ENCODE data around the gene SMOC2. TPM values are rescaled to one million over a fixed set of nuclear protein-coding genes. Genes with fewer than 3 reads are reported as not detected.

SMOC2 gene
- total and polyA plus RNA-seq, 2 of the 4 experiments (the other 2 are of a cell fraction): not detected

DNA sequence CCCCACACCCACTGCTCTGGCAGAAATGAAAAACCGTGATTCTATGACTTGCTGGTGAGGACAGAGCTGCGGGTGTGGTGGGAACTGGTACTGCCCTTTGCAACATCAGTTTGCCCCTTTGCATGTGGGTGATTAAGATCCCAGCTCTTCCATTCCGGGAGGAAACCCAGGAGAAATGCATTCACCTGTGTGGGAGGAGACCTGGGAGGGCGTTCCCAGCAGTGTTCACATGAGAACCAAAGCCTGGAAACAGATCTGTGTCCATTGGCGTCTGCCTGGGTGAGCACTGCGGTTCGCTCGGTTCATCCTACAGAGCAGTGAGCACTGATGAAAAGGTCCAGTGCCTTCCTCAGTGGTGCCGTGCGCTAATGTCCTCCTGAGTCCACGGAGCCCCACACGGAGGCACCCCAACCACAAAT, 89.7 kb downstream of the SMOC2 start:
- H2BK120ac ChIP-seq (ENCODE audit: low read depth, low read length): no peak overlapping the region
- no peak overlapping the region for H3K56ac ChIP-seq (ENCODE audit: extremely low read depth, insufficient read depth, low read length)
- no TSS peak for BruUV-seq (replicated peaks)
- no peaks in the 10 kb centered on the region for H3K4me1 ChIP-seq (ENCODE audit: control insufficient read depth, insufficient read depth, low read length)
- ATAC-seq (ENCODE audit: low read depth) (no peak), DNase-seq (no peak)
- in situ Hi-C loops (cut with MboI; ENCODE audit: low sequenced_read_pairs) (no loop called here), dilution Hi-C loops (cut with HindIII; ENCODE audit: low sequenced_read_pairs, unreplicated experiment) (no loop called here), intact Hi-C loops (cut with micrococcal nuclease) (no loop called here)
- H4K20me1 ChIP-seq (ENCODE audit: insufficient read depth, low read length): no peaks in the 10 kb centered on the region
- no peak overlapping the region for H3K23ac ChIP-seq (ENCODE audit: low read depth, low read length)
- no peak overlapping the region for H2AFZ ChIP-seq (replicated peaks; ENCODE audit: low read length, poor library complexity)
- H2BK20ac ChIP-seq (ENCODE audit: low read depth, low read length): no peak overlapping the region
- no peak overlapping the region for H4K8ac ChIP-seq (ENCODE audit: low read depth in 2 of 2, low read length in 2 of 2)
- H4K91ac ChIP-seq (ENCODE audit: insufficient read depth, low read depth, low read length): no peak overlapping the region
- H3K27ac ChIP-seq (ENCODE audit: insufficient read depth, low read length): no peak overlapping the region
- no peak for TF ChIP-seq RFX5 (IDR thresholded peaks at IDR 0.05; ENCODE audit: low read depth, low read length)
- no peak for TF ChIP-seq FOS (IDR thresholded peaks at IDR 0.05; ENCODE audit: low read depth, low read length)
- TF ChIP-seq, protein P1, sequence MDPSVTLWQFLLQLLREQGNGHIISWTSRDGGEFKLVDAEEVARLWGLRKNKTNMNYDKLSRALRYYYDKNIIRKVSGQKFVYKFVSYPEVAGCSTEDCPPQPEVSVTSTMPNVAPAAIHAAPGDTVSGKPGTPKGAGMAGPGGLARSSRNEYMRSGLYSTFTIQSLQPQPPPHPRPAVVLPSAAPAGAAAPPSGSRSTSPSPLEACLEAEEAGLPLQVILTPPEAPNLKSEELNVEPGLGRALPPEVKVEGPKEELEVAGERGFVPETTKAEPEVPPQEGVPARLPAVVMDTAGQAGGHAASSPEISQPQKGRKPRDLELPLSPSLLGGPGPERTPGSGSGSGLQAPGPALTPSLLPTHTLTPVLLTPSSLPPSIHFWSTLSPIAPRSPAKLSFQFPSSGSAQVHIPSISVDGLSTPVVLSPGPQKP (IDR thresholded peaks at IDR 0.05; ENCODE audit: borderline replicate concordance, low read depth, low read length): no peak
- TF ChIP-seq RCOR1 (IDR thresholded peaks at IDR 0.05; ENCODE audit: insufficient replicate concordance, low read length): no peak
- TF ChIP-seq, protein P2, sequence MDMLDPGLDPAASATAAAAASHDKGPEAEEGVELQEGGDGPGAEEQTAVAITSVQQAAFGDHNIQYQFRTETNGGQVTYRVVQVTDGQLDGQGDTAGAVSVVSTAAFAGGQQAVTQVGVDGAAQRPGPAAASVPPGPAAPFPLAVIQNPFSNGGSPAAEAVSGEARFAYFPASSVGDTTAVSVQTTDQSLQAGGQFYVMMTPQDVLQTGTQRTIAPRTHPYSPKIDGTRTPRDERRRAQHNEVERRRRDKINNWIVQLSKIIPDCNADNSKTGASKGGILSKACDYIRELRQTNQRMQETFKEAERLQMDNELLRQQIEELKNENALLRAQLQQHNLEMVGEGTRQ (IDR thresholded peaks at IDR 0.05; ENCODE audit: low read depth, low read length): no peak
- no peak for TF ChIP-seq SMC3 (IDR thresholded peaks at IDR 0.05; ENCODE audit: low read depth, low read length)
- TF ChIP-seq CHD1 (IDR thresholded peaks at IDR 0.05; ENCODE audit: low read depth, low read length): no peak
- TF ChIP-seq, protein P3, sequence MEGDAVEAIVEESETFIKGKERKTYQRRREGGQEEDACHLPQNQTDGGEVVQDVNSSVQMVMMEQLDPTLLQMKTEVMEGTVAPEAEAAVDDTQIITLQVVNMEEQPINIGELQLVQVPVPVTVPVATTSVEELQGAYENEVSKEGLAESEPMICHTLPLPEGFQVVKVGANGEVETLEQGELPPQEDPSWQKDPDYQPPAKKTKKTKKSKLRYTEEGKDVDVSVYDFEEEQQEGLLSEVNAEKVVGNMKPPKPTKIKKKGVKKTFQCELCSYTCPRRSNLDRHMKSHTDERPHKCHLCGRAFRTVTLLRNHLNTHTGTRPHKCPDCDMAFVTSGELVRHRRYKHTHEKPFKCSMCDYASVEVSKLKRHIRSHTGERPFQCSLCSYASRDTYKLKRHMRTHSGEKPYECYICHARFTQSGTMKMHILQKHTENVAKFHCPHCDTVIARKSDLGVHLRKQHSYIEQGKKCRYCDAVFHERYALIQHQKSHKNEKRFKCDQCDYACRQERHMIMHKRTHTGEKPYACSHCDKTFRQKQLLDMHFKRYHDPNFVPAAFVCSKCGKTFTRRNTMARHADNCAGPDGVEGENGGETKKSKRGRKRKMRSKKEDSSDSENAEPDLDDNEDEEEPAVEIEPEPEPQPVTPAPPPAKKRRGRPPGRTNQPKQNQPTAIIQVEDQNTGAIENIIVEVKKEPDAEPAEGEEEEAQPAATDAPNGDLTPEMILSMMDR (conservative IDR thresholded peaks at IDR 0.05; ENCODE audit: low read depth, low read length): no peak
- no peak for TF ChIP-seq POLR2A (IDR thresholded peaks at IDR 0.05; ENCODE audit: low read depth, low read length)
- TF ChIP-seq CEBPB (IDR thresholded peaks at IDR 0.05; ENCODE audit: low read depth, low read length): no peak
- TF ChIP-seq MAFK (IDR thresholded peaks at IDR 0.05; ENCODE audit: low read depth, low read length): no peak
- no peak for TF ChIP-seq MAZ (IDR thresholded peaks at IDR 0.05; ENCODE audit: borderline replicate concordance, low read depth, low read length)
- no peak for TF ChIP-seq NFE2L2 (IDR thresholded peaks at IDR 0.05; ENCODE audit: low read depth, low read length)
- no peak for TF ChIP-seq MXI1 (IDR thresholded peaks at IDR 0.05; ENCODE audit: borderline replicate concordance, low read depth, low read length)
- no peak for TF ChIP-seq BHLHE40 (IDR thresholded peaks at IDR 0.05; ENCODE audit: low read depth, low read length)
- no peak for TF ChIP-seq RAD21 (IDR thresholded peaks at IDR 0.05; ENCODE audit: low read length)
- no peak overlapping the region for H2AK9ac ChIP-seq (replicated peaks; ENCODE audit: low read depth, low read length, poor library complexity)
- no peaks in the 10 kb centered on the region for H3K27me3 ChIP-seq (ENCODE audit: control insufficient read depth, insufficient read depth, low read length)
- no peaks in the 10 kb centered on the region for H3K36me3 ChIP-seq (ENCODE audit: control insufficient read depth, insufficient read depth, low read length)
- no peak overlapping the region for H3K18ac ChIP-seq (ENCODE audit: low read depth, low read length)
- no peak overlapping the region for H2AK5ac ChIP-seq (ENCODE audit: low read depth, low read length)
- H3K4me2 ChIP-seq (ENCODE audit: low read depth, low read length): no peak overlapping the region
- no peak overlapping the region for H3K4me3 ChIP-seq (ENCODE audit: insufficient read depth, low read depth, low read length)
- no peak overlapping the region for H3K9ac ChIP-seq (ENCODE audit: low read depth, low read length)
- H3K79me1 ChIP-seq (ENCODE audit: low read depth in 1 of 2, low read length in 2 of 2): no peaks in the 10 kb centered on the region
- H3K9me3 ChIP-seq (ENCODE audit: control insufficient read depth, insufficient read depth, low read length): peaks cover 32% of the 10 kb centered on the region
- 100% methylated on average over 1 of the region's 12 CpGs; no CpG with 5 or more reads in 1 of the 2 experiments for WGBS, 2 experiments (ENCODE audit: extremely low coverage in 2 of 2, insufficient read length in 1 of 2)
- POLR2A ChIA-PET (ENCODE audit: unreplicated experiment): no interaction called here
- H3K14ac ChIP-seq (replicated peaks; ENCODE audit: low read depth, low read length): no peak overlapping the region
- H3K4ac ChIP-seq (ENCODE audit: low read depth, low read length): no peak overlapping the region
- H4K5ac ChIP-seq (ENCODE audit: low read depth, low read length): no peak overlapping the region
- CTCF ChIA-PET: no interaction called here
- no peak overlapping the region for H2BK15ac ChIP-seq (ENCODE audit: low read depth, low read length)
- no peaks in the 10 kb centered on the region for H3K9me1 ChIP-seq (ENCODE audit: insufficient read depth, low read length)
- H2BK5ac ChIP-seq (ENCODE audit: low read depth, low read length, poor library complexity, severe bottlenecking): no peak overlapping the region

Data from IMR-90 (cell line).